Nephron progenitor cell (in vitro differentiated cells): ENCODE measurements around the gene PRKG1.

Experiments used
- DNase-seq: peaks from one replicate; pipeline ENCODE4 v3.0.0; 2021
- H3K27ac Mint-ChIP-seq: 2 replicates; pipeline ENCODE4 v1.8.0; 2021; ENCODE audit warnings: mild to moderate bottlenecking, moderate library complexity, mixed read lengths
- H3K27me3 Mint-ChIP-seq: 2 replicates; pipeline ENCODE4 v1.8.0; 2021; ENCODE audit warnings: mild to moderate bottlenecking, low read depth, mixed read lengths; ENCODE audit not compliant: poor library complexity
- H3K36me3 Mint-ChIP-seq: 2 replicates; pipeline ENCODE4 v1.8.0; 2021; ENCODE audit warnings: low read depth, mixed read lengths
- H3K4me1 Mint-ChIP-seq: 2 replicates; pipeline ENCODE4 v1.8.0; 2021; ENCODE audit warnings: mixed read lengths
- H3K4me3 Mint-ChIP-seq: 2 replicates; pipeline ENCODE4 v1.8.0; 2021; ENCODE audit warnings: mild to moderate bottlenecking, moderate library complexity, mixed read lengths
- H3K9me3 Mint-ChIP-seq: 2 replicates; pipeline ENCODE4 v1.8.0; 2021; ENCODE audit warnings: mild to moderate bottlenecking, moderate library complexity, mixed read lengths
- CTCF ChIP-seq: fragments of 200-600 bp; sonication (generic); IDR thresholded peaks from 2 replicates; pipeline ENCODE4 v1.5.0; 2021; ENCODE audit warnings: antibody characterized with exemption

PRKG1 gene

GRCh38 chr10:51342381-51342780 lies 268.1 kb downstream of the PRKG1 start:
- no peaks in the 10 kb centered on the region for H3K27me3 Mint-ChIP-seq

DNA sequence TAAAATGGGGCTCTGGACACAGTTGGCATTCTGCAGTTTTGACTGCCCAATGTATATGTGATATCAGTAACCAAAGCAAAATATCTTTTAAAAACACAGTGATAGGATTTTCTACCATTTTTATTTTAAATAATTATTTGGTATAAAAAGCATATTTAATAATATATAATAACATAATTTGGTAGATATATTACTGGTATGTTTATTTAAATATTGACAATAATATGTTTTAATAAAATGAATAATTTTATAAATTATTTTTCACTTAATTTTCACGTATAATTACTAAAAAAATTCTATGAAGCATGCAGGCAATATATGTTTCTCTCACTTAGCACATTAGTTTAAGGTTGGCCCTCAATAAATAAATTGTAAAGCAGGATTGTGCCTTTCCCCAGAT lies 269.1 kb downstream of the PRKG1 start:
- no peak overlapping the region for H3K27ac Mint-ChIP-seq
- peaks cover 8% of the 10 kb centered on the region for H3K36me3 Mint-ChIP-seq
- TF ChIP-seq CTCF: no peak
- no peaks in the 10 kb centered on the region for H3K4me1 Mint-ChIP-seq
- DNase-seq: no peak
- no peaks in the 10 kb centered on the region for H3K27me3 Mint-ChIP-seq
- H3K9me3 Mint-ChIP-seq: no peaks in the 10 kb centered on the region
- H3K4me3 Mint-ChIP-seq: no peak overlapping the region

More at GRCh38 chr10:51342381-51342780, 268.1 kb downstream of the PRKG1 start:
- no peak for DNase-seq
- TF ChIP-seq CTCF: no peak
- no peaks in the 10 kb centered on the region for H3K4me1 Mint-ChIP-seq
- peaks cover 5% of the 10 kb centered on the region for H3K36me3 Mint-ChIP-seq
- H3K9me3 Mint-ChIP-seq: peaks cover under 1% of the 10 kb centered on the region
- H3K27ac Mint-ChIP-seq: no peak overlapping the region
- no peak overlapping the region for H3K4me3 Mint-ChIP-seq

DNA sequence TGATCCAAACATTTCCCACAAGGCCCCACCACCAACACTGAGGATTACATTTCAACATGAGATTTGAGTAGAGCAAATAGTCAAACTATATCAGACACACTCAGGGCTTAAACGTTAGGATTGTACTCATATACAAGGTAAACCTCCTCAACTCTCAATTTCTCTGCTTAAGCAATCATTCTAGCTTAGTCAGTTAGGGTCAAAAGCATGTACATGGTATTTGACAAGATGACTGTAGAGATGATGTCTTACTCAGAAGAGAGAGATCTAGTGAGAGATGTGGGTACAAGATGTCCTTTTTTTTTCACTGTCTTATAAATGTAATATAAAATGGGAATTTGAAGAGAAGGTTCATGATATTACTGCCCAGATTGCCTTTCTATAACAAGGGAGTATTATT lies 270.1 kb downstream of the PRKG1 start:
- peaks cover 8% of the 10 kb centered on the region for H3K36me3 Mint-ChIP-seq

GRCh38 chr10:51348622-51349021 lies 274.3 kb downstream of the PRKG1 start:
- DNase-seq: no peak
- Mint-ChIP-seq H3K27me3 (no peaks in the 10 kb centered on the region), H3K9me3 (peaks cover 24% of the 10 kb centered on the region), H3K27ac (no peak overlapping the region), H3K4me1 (no peaks in the 10 kb centered on the region), H3K36me3 (peaks cover 13% of the 10 kb centered on the region), H3K4me3 (no peak overlapping the region)
- no peak for TF ChIP-seq CTCF

More for the DNA sequence above, 270.1 kb downstream of the PRKG1 start:
- H3K27ac Mint-ChIP-seq: no peak overlapping the region
- no peaks in the 10 kb centered on the region for H3K4me1 Mint-ChIP-seq
- no peak overlapping the region for H3K4me3 Mint-ChIP-seq
- no peaks in the 10 kb centered on the region for H3K9me3 Mint-ChIP-seq
- TF ChIP-seq CTCF: no peak
- H3K27me3 Mint-ChIP-seq: no peaks in the 10 kb centered on the region
- no peak for DNase-seq

DNA sequence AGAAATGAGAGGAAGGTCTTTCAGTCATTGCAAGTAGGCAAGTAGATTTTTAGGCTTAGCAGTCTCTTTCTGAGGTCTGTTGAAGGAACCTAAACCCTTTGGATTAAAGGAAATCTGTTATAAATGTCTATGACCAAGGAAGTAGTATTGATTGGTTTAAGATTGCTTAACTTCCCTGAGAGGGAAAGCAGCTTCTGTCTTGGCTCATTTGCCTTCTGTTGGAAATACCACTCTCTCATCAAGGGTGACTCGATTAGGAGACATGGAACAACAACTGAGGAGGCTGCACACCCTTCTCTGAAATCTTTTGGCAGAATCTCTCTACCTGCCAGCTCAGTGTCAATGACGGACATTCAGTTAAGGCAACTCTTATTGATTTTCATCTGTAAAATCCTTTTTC lies 282.9 kb downstream of the PRKG1 start:
- Mint-ChIP-seq H3K4me3 (no peak overlapping the region), H3K27ac (no peak overlapping the region), H3K4me1 (no peaks in the 10 kb centered on the region)

More for the DNA sequence above, 282.9 kb downstream of the PRKG1 start:
- Mint-ChIP-seq H3K27me3 (no peaks in the 10 kb centered on the region), H3K9me3 (peaks cover 8% of the 10 kb centered on the region), H3K36me3 (no peaks in the 10 kb centered on the region)
- no peak for TF ChIP-seq CTCF
- no peak for DNase-seq
